GM10248 (cell line): ENCODE data around the gene ANKRD60.

Experiments used
- CTCF ChIA-PET: fragments of 300-600 bp; sonication (Branson Sonifier 250); formaldehyde crosslinking; extraction: SDS; loops from one replicate; lab custom pipeline; 2021; ENCODE audit warnings: antibody characterized with exemption; lab: Yijun Ruan, JAX
- POLR2A ChIA-PET: fragments of 350-650 bp; sonication (Branson Sonifier 250); formaldehyde crosslinking; extraction: SDS; loops from one replicate; lab custom pipeline; 2020; ENCODE audit warnings: antibody characterized with exemption; lab: Yijun Ruan, JAX
- DNase-seq: peaks from one replicate; pipeline ENCODE4 v3.0.0; 2012; ENCODE audit errors: extremely low spot score
- CTCF ChIP-seq: IDR thresholded peaks from 2 replicates; pipeline ENCODE4 v1.5.1; 2012; ENCODE audit warnings: mild to moderate bottlenecking, low read depth; ENCODE audit errors: extremely low read depth, missing control alignments, control extremely low read depth

The ANKRD60 gene

GRCh38 chr20:58212636-58213035, 15.8 kb downstream of the ANKRD60 start:
- no peak for TF ChIP-seq CTCF
- POLR2A ChIA-PET: no interaction called here
- no peak for DNase-seq
- CTCF ChIA-PET: interaction anchor here (1.0 to 8.6 kb wide), 6 partner anchors 10 to 615 kb away, joined by 3 to 87 read pairs (median 4); no protein-coding TSS in a partner anchor

- no peak for TF ChIP-seq CTCF
- no peak for DNase-seq
- ChIA-PET CTCF (interaction anchor here (0.5 to 8.6 kb wide), 19 partner anchors 9 to 737 kb away, joined by 3 to 87 read pairs (median 3); partner anchors contain the start of gene ZBP1), POLR2A (no interaction called here)
Measured at GRCh38 chr20:58210398-58210747, 18.1 kb downstream of the ANKRD60 start.

GRCh38 chr20:58209652-58210397, 18.6 kb downstream of the ANKRD60 start:
- POLR2A ChIA-PET: no interaction called here
- peak; percentile 100 for TF ChIP-seq CTCF
- CTCF ChIA-PET: interaction anchor here (0.5 to 8.6 kb wide), 23 partner anchors 9 to 797 kb away, joined by 3 to 87 read pairs (median 3); no protein-coding TSS in a partner anchor
- DNase-seq: peak; percentile 93

- TF ChIP-seq CTCF: no peak
- CTCF ChIA-PET: interaction anchor here (0.6 to 8.6 kb wide), 12 partner anchors 8 to 796 kb away, joined by 3 to 87 read pairs (median 4); no protein-coding TSS in a partner anchor
- no peak for DNase-seq
- POLR2A ChIA-PET: no interaction called here
Measured at GRCh38 chr20:58208944-58209343, 19.5 kb downstream of the ANKRD60 start.

- TF ChIP-seq CTCF: no peak
- CTCF ChIA-PET: interaction anchor here (1.1 to 8.6 kb wide), 4 partner anchors 10 to 608 kb away, joined by 4 to 87 read pairs (median 42); no protein-coding TSS in a partner anchor
- POLR2A ChIA-PET: no interaction called here
- DNase-seq: no peak
Measured at GRCh38 chr20:58205850-58206249, 22.6 kb downstream of the ANKRD60 start.

- no peak for DNase-seq
- POLR2A ChIA-PET: no interaction called here
- CTCF ChIA-PET: interaction anchor here (0.8 to 2.3 kb wide), 2 partner anchors 9 to 22 kb away, joined by 3 to 6 read pairs; no protein-coding TSS in a partner anchor
- no peak for TF ChIP-seq CTCF
Measured at GRCh38 chr20:58202044-58202443, 26.4 kb downstream of the ANKRD60 start.
